Activated CD8-positive, alpha-beta T cell treated with anti-CD3 and anti-CD28 coated beads for 36 hours (primary cell): ENCODE data around the gene YBX2. TPM values are rescaled to one million over a fixed set of nuclear protein-coding genes. Genes with fewer than 3 reads are reported as not detected.

ENCODE experiments used
- ATAC-seq: fragments of 200-7000 bp; cut with Tn5 transposase; one replicate; pipeline ENCODE4 v1.10.0; 2021; ENCODE audit warnings: mild to moderate bottlenecking, moderate library complexity
- CTCF ChIA-PET: fragments of 350-600 bp; sonication (Branson Sonifier 250); formaldehyde crosslinking; loops from one replicate; lab custom pipeline; 2021; ENCODE audit warnings: antibody characterized with exemption; lab: Charles Lee
- POLR2A ChIA-PET: fragments of 350-600 bp; sonication (Branson Sonifier 250); formaldehyde crosslinking; loops from one replicate; lab custom pipeline; 2021; ENCODE audit warnings: antibody characterized with exemption; lab: Charles Lee
- DNase-seq: peaks from one replicate; pipeline ENCODE4 v3.0.0-alpha.2; 2020
- H3K27ac Mint-ChIP-seq: one replicate; pipeline ENCODE4 v1.8.0; 2021; ENCODE audit warnings: mild to moderate bottlenecking, mixed read lengths
- H3K27me3 Mint-ChIP-seq: one replicate; pipeline ENCODE4 v1.8.0; 2021; ENCODE audit warnings: mixed read lengths
- H3K36me3 Mint-ChIP-seq: one replicate; pipeline ENCODE4 v1.8.0; 2021; ENCODE audit warnings: low read depth, mixed read lengths
- H3K4me1 Mint-ChIP-seq: one replicate; pipeline ENCODE4 v1.8.0; 2021; ENCODE audit warnings: low read depth, mixed read lengths
- H3K4me3 Mint-ChIP-seq: one replicate; pipeline ENCODE4 v1.8.0; 2021; ENCODE audit warnings: mild to moderate bottlenecking, moderate library complexity, mixed read lengths
- H3K9me3 Mint-ChIP-seq: one replicate; pipeline ENCODE4 v1.8.0; 2021; ENCODE audit warnings: mixed read lengths
- intact Hi-C: fragments of 100-400 bp; cut with micrococcal nuclease; formaldehyde crosslinking; loops from one replicate; pipeline ENCODE4 v1.10.0; 2022
- total RNA-seq, 2 experiments: library from RNA; stranded (reverse); gene quantifications; one replicate each; pipeline ENCODE4 v1.2.3, GENCODE V29; 2021
- TF ChIP-seq, protein P1 (sequence below): fragments of 200-600 bp; IDR thresholded peaks from one replicate; pipeline ENCODE4 v1.8.0; 2022; ENCODE audit warnings: antibody characterized with exemption, mild to moderate bottlenecking

Gene YBX2
- total RNA-seq, 2 experiments from 2014 or later, result 0.56 to 0.83 TPM

DNA sequence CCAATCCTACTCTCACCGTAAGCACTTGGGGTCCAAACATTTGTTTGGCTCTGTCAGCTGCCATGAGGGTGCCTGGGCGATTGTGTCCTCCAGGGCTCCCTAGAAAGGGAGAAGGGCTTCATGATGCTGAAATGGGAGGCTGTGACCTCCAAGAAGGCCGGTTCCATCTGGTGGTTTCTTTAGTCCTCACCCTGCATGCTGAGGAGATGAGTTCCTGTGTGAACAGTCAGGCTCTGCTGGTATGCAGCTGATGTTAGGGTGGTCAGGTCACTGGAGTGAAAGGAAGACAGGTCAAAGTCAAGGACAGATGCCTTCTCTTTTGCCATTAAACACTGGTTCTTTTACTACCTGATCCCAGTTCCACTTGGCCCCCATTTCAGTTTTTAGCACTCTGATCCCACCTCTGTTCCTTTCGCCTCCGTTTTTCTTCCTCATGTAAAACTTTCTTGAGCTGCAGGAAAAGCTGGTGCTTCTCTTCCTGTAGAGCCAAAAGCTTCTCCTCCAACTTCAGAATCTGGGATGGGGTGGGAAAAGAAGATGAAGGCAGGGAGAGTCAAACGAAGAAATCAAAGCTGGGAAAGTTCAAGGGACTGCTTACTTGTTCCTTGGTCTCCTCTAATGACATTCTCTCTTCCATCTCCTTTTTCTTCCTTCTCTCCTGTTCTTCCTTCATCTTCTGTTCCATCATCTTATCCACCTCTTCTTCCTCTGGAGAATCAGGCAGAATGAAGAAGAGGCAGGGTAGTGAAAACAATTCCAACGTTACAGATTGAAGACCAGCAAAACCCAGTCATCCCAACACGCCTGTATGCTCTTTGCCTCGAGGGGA is 19.7 kb upstream of the YBX2 start:
- Mint-ChIP-seq H3K4me3 (peak overlapping the region; percentile 88), H3K36me3 (peaks cover 56% of the 10 kb centered on the region), H3K9me3 (no peaks in the 10 kb centered on the region), H3K27me3 (no peaks in the 10 kb centered on the region), H3K27ac (peak overlapping the region; percentile 89), H3K4me1 (peaks cover 53% of the 10 kb centered on the region)
- peak; percentile 44 for DNase-seq
- CTCF ChIA-PET, result interaction anchor here (0.7 to 2.6 kb wide), 9 partner anchors 13 to 373 kb away, joined by 3 to 20 read pairs (median 5); partner anchors contain the start of genes ACADVL, ACAP1, DLG4 and NEURL4
- intact Hi-C loops, result no loop called here
- ATAC-seq, result peak; percentile 13
- POLR2A ChIA-PET, result interaction anchor here (0.6 to 9.0 kb wide), 31 partner anchors 12 to 1895 kb away, joined by 3 to 150 read pairs (median 5); partner anchors contain the start of genes ACADVL, ACAP1, DLG4 and GABARAP
- TF ChIP-seq, protein P1, sequence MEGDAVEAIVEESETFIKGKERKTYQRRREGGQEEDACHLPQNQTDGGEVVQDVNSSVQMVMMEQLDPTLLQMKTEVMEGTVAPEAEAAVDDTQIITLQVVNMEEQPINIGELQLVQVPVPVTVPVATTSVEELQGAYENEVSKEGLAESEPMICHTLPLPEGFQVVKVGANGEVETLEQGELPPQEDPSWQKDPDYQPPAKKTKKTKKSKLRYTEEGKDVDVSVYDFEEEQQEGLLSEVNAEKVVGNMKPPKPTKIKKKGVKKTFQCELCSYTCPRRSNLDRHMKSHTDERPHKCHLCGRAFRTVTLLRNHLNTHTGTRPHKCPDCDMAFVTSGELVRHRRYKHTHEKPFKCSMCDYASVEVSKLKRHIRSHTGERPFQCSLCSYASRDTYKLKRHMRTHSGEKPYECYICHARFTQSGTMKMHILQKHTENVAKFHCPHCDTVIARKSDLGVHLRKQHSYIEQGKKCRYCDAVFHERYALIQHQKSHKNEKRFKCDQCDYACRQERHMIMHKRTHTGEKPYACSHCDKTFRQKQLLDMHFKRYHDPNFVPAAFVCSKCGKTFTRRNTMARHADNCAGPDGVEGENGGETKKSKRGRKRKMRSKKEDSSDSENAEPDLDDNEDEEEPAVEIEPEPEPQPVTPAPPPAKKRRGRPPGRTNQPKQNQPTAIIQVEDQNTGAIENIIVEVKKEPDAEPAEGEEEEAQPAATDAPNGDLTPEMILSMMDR, result no peak

DNA sequence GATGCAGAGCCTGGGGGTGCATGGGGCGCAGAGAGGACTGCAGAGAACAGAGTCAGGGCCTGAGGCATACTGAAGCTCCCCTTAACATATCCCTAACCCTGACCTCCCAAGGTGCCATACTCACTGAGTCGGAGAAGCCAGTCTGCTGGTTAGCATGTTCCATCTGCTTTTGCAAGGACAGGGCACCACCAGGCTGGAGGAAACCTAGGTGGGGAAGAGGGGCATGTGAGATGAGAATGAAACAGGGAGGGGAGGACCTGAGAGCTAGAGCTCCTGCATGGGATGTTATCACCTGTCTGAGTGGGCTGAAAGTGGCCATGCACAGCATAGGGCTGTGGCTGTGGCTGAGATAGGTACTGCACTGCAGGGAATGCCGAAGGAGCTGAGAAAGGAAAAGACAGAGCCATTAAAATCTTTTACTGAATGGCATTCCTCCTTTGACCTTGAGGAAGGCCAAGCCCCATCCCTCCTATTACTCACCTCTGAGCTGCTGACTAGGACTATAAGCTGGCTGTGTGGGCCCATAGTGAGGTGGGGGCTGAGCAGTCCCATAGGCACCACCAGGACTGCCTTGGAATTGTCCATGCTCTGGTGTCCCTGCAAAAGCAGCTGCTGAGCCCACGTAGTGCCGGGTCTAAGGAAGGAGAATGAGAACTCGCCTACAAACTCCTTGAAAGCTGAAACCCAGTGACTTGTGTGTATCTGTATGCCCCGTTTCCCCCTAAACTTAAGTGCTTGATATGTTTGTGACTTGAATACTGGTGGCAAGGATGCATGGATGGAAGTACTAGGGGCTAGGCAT is 18.9 kb upstream of the YBX2 start:
- DNase-seq (peak; percentile 44), ATAC-seq (no peak)
- Mint-ChIP-seq H3K4me3 (peak overlapping the region; percentile 88), H3K4me1 (peaks cover 57% of the 10 kb centered on the region), H3K36me3 (peaks cover 64% of the 10 kb centered on the region), H3K27me3 (no peaks in the 10 kb centered on the region), H3K27ac (peak overlapping the region; percentile 89), H3K9me3 (no peaks in the 10 kb centered on the region)
- intact Hi-C loops, result no loop called here
- ChIA-PET CTCF (interaction anchor here (1.0 to 2.6 kb wide), 8 partner anchors 11 to 248 kb away, joined by 3 to 20 read pairs (median 5); partner anchors contain the start of genes ACADVL, ACAP1, DLG4 and NEURL4), POLR2A (interaction anchor here (0.6 to 9.0 kb wide), 31 partner anchors 13 to 662 kb away, joined by 3 to 150 read pairs (median 5); partner anchors contain the start of genes ACADVL, ACAP1, DLG4 and GABARAP)
- TF ChIP-seq, protein P1, result peak; percentile 20

DNA sequence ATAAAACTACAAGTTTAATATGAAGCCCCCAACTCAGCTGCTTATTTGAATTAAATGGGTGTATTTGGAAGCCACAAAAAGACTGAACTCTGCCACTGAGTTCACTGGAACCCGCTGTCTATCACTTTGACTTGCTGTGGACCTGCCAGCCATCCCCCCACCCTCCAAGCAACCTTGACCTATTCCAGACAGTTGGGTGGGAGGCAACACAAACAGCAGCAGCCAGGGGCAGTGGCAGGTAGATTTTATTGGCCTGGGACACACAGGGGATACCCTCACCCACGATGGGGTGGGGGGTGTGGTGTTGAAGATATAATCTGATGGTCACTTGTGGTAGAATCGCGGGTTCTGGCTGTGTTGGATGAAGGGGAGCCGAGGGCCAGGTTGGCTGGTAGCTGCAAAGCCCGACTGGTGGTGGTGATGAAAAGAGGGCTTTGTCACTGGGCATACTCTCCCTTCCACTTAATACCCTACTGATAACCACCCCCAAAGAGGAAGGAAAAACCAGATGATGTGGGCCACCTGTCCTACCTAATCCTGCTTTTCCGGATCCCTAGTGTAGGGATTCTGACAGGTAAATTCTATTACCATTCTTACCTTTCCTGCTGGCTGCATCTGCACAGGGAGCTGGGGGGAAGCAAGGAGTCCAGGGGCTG is 18.1 kb upstream of the YBX2 start:
- Mint-ChIP-seq H3K27me3 (no peaks in the 10 kb centered on the region), H3K4me3 (peak overlapping the region; percentile 88), H3K9me3 (no peaks in the 10 kb centered on the region), H3K36me3 (peaks cover 60% of the 10 kb centered on the region), H3K4me1 (peaks cover 57% of the 10 kb centered on the region), H3K27ac (peak overlapping the region; percentile 89)
- no peak for ATAC-seq
- no peak for DNase-seq
- TF ChIP-seq, protein P1, result no peak
- POLR2A ChIA-PET, result interaction anchor here (0.8 to 9.0 kb wide), 21 partner anchors 14 to 375 kb away, joined by 3 to 150 read pairs (median 5); partner anchors contain the start of genes ACADVL, ACAP1, DLG4 and GABARAP
- CTCF ChIA-PET, result interaction anchor here (1.0 to 2.6 kb wide), 5 partner anchors 12 to 124 kb away, joined by 3 to 20 read pairs (median 5); partner anchors contain the start of genes ACAP1 and NEURL4
- intact Hi-C loops, result no loop called here

DNA sequence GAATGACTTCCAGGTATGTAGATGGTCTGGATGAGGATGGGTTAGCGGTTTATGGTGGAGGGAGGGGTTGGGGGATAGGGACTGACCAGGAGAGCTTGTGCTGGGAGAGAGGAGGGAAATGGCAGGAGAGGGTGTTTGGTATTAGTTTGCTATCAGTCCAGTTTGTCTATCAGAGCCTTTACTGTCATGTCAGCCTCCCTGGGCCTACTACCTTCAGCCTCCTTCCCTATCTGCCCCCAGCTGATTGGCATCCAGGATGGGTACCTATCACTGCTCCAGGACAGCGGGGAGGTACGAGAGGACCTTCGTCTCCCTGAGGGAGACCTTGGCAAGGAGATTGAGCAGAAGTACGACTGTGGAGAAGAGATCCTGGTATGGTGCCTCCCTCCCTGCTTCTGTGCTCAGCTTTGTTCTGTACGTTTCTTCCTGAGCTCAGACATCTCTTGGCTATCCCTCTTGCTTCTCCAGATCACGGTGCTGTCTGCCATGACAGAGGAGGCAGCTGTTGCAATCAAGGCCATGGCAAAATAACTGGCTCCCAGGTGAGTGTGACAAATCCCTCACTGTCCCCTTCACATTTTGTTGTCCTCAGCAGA is 16.8 kb upstream of the YBX2 start:
- Mint-ChIP-seq H3K4me3 (peak overlapping the region; percentile 94), H3K36me3 (peaks cover 58% of the 10 kb centered on the region), H3K9me3 (no peaks in the 10 kb centered on the region), H3K27me3 (no peaks in the 10 kb centered on the region), H3K27ac (peak overlapping the region; percentile 97), H3K4me1 (peaks cover 59% of the 10 kb centered on the region)
- POLR2A ChIA-PET, result interaction anchor here (1.3 to 9.0 kb wide), 5 partner anchors 15 to 264 kb away, joined by 3 to 150 read pairs (median 20); partner anchors contain the start of genes ACAP1, NEURL4 and SLC2A4
- intact Hi-C loops, result no loop called here
- TF ChIP-seq, protein P1, result no peak
- CTCF ChIA-PET, result interaction anchor here (0.9 to 2.1 kb wide), 4 partner anchors 11 to 18 kb away, joined by 3 to 11 read pairs (median 3); no protein-coding TSS in a partner anchor
- ATAC-seq (no peak), DNase-seq (no peak)
